ES-I3 (cell line): Measurements from ENCODE around the gene ITPR1.

Experiments used
- H3K36me3 ChIP-seq: 2 replicates; pipeline ENCODE4 v1.6.1; 2013; ENCODE audit warnings: mild to moderate bottlenecking, low read length, control low read depth, moderate library complexity; ENCODE audit not compliant: insufficient read depth
- H3K4me1 ChIP-seq: 2 replicates; pipeline ENCODE4 v1.6.1; 2013; ENCODE audit warnings: mild to moderate bottlenecking, control low read depth, low read length; ENCODE audit not compliant: insufficient read depth
- H3K9ac ChIP-seq: 2 replicates; pipeline ENCODE4 v1.6.1; 2013; ENCODE audit warnings: low read depth, mild to moderate bottlenecking, low read length, moderate library complexity
- H3K9me3 ChIP-seq: 2 replicates; pipeline ENCODE4 v1.6.1; 2013; ENCODE audit warnings: mild to moderate bottlenecking, low read length, moderate library complexity; ENCODE audit not compliant: control insufficient read depth, insufficient read depth

ITPR1 gene

GRCh38 chr3:4720316-4721075 is 227.3 kb downstream of the ITPR1 start:
- Histone ChIP-seq H3K9me3 (no peaks in the 10 kb centered on the region), H3K9ac (0 out of 2 replicates have a peak overlapping the region, but pooled peaks have one; percentile 11), H3K36me3 (no peaks in the 10 kb centered on the region)

GRCh38 chr3:4721511-4721911 is 228.4 kb downstream of the ITPR1 start:
- H3K4me1 ChIP-seq: peaks cover 9% of the 10 kb centered on the region
- H3K9me3 ChIP-seq: no peaks in the 10 kb centered on the region
- H3K9ac ChIP-seq: no peak overlapping the region
- H3K36me3 ChIP-seq: no peaks in the 10 kb centered on the region

More at GRCh38 chr3:4720316-4721075, 227.3 kb downstream of the ITPR1 start:
- peaks cover 9% of the 10 kb centered on the region for H3K4me1 ChIP-seq

DNA sequence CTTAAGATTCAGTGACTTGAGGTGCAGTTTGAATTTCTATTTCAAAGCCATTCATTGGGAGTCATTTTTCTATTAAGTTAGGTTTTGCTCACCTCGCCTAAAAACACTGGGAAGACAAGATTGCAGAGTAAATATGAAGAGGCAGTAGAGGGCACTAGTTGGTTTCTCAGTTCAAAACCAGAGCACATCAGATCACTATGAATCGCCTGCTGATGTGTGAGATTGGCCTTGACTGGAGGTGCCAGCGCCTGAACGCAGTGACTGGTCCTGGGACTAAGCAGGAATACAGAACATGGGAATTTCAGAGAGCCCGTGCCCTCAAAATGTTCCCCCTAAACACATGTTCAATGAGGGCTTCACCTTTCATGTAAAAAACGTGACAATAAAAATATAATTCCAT is 229.0 kb downstream of the ITPR1 start:
- no peak overlapping the region for H3K9ac ChIP-seq
- H3K9me3 ChIP-seq: no peaks in the 10 kb centered on the region
- peaks cover 9% of the 10 kb centered on the region for H3K4me1 ChIP-seq
- H3K36me3 ChIP-seq: no peaks in the 10 kb centered on the region

- Histone ChIP-seq H3K4me1 (peaks cover 9% of the 10 kb centered on the region), H3K9me3 (no peaks in the 10 kb centered on the region), H3K9ac (no peak overlapping the region), H3K36me3 (no peaks in the 10 kb centered on the region)
Measured at GRCh38 chr3:4724051-4724629, 231.0 kb downstream of the ITPR1 start.

DNA sequence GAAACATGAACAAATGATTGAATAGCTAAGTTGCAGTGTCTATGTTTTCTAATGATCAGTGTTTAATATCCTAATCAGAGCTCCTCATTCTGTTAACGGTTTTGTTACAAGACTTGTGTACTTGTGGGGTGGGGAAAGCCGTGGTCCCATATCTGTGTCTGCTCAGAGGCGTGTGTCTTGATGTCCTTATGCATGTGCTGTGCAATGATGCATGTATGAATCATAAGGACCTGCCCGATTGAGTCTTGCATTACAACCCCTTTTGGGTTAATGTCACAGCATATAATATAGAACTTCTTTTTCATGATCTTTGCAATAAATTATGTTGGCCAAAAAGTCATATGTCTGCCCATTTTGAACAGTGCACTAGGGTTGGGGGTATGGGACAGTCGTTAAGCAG is 233.4 kb downstream of the ITPR1 start:
- no peaks in the 10 kb centered on the region for H3K4me1 ChIP-seq
- no peak overlapping the region for H3K9ac ChIP-seq
- H3K36me3 ChIP-seq: no peaks in the 10 kb centered on the region
- H3K9me3 ChIP-seq: no peaks in the 10 kb centered on the region

GRCh38 chr3:4729061-4729973 is 236.2 kb downstream of the ITPR1 start:
- no peaks in the 10 kb centered on the region for H3K36me3 ChIP-seq
- no peak overlapping the region for H3K9ac ChIP-seq

DNA sequence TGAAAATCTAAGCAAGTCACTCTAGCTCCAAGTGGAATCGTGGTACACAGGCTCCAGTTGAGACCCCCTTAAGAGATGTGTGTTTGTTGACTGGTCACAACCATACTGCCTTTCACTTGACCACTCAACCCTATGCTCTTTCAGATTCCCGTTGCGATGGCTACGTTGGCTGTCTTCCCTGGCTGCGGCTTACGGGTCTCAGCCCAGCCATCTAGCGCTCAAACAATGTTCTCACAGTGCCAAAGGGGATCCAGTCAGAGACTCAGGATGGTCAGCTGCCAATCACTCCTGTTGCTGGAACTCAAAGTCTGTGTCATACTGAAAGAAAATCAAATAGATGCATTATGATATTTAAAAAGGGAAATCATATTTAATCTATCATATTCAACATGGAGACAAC is 237.6 kb downstream of the ITPR1 start:
- Histone ChIP-seq H3K4me1 (peaks cover 9% of the 10 kb centered on the region), H3K36me3 (no peaks in the 10 kb centered on the region), H3K9ac (no peak overlapping the region), H3K9me3 (no peaks in the 10 kb centered on the region)

More at GRCh38 chr3:4729061-4729973, 236.2 kb downstream of the ITPR1 start:
- peaks cover 9% of the 10 kb centered on the region for H3K4me1 ChIP-seq
- H3K9me3 ChIP-seq: no peaks in the 10 kb centered on the region

DNA sequence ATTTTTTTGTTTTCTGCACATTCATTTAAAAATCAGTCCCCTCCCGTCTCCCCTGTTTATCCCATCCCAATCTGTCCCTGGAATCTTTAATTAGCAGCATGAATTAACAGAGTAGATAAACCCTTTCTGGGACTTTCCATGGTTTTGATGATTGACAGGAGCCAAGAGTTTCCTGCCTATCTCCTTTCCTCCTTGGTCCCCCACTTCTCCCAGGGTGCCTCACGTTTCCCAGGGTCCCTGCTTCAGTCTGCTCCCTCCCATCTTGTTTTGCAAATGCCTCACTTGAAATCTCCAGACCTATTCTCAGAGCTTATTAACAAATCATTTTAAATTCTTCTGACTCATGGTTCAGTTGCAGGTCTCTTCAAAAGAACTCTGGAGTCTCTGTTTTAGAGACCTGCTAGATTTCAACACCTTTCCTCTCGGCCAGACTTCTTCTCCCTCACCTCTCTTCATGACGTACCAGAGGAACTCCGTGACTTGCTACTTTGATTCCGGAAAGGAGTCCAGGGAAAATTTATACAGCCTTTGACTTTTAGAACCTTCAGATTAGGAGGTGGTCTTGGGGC is 238.5 kb downstream of the ITPR1 start:
- Histone ChIP-seq H3K36me3 (no peaks in the 10 kb centered on the region), H3K9ac (no peak overlapping the region), H3K4me1 (peaks cover 9% of the 10 kb centered on the region), H3K9me3 (no peaks in the 10 kb centered on the region)

DNA sequence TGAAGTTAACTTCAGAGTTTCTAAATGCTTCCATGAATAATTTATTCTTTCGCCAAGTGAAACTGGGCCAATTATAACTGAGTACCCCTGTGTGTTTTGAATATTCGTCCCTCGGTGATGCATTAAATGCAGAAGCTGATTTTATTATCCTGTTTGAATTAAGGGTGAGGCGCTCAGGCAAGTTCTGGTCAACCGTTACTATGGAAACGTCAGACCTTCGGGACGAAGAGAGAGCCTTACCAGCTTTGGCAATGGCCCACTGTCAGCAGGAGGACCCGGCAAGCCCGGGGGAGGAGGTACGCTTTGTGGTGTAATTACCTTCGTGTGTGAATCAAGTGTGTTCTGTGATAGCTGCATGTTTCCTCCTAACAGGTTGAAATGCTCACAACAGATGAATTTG is 239.8 kb downstream of the ITPR1 start:
- Histone ChIP-seq H3K36me3 (no peaks in the 10 kb centered on the region), H3K9me3 (no peaks in the 10 kb centered on the region), H3K9ac (no peak overlapping the region), H3K4me1 (peaks cover 9% of the 10 kb centered on the region)

GRCh38 chr3:4734454-4734853 is 241.3 kb downstream of the ITPR1 start:
- Histone ChIP-seq H3K9ac (no peak overlapping the region), H3K9me3 (no peaks in the 10 kb centered on the region), H3K36me3 (no peaks in the 10 kb centered on the region), H3K4me1 (peaks cover 9% of the 10 kb centered on the region)

DNA sequence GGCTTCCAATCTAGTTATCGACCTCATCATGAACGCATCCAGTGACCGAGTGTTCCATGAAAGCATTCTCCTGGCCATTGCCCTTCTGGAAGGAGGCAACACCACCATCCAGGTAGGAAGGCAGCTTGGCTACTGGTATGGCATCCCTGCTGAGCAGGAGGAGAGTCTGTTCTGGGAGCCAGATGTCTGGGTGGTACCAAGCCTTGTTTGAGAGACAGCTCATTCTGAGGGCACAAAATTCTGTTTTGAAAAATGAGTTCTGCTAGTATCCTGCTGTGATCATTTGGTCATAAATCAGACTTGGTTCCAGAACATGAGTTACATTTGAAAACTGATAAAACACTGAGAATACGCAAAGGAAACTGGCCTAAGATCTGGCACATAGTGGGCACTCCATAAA is 242.1 kb downstream of the ITPR1 start:
- H3K9ac ChIP-seq: no peak overlapping the region
- H3K9me3 ChIP-seq: no peaks in the 10 kb centered on the region
- H3K4me1 ChIP-seq: peaks cover 9% of the 10 kb centered on the region
- no peaks in the 10 kb centered on the region for H3K36me3 ChIP-seq

- Histone ChIP-seq H3K9me3 (no peaks in the 10 kb centered on the region), H3K36me3 (no peaks in the 10 kb centered on the region), H3K9ac (no peak overlapping the region), H3K4me1 (peaks cover 12% of the 10 kb centered on the region)
Measured at GRCh38 chr3:4736284-4736861, 243.2 kb downstream of the ITPR1 start.

- Histone ChIP-seq H3K36me3 (no peaks in the 10 kb centered on the region), H3K4me1 (peaks cover 7% of the 10 kb centered on the region; the same call in 1 of the 2 replicates), H3K9me3 (no peaks in the 10 kb centered on the region), H3K9ac (no peak overlapping the region)
Measured at GRCh38 chr3:4738737-4739274, 245.7 kb downstream of the ITPR1 start.
